Stimulated activated CD8-positive, alpha-beta memory T cell treated with anti-CD3 and anti-CD28 coated beads, Interleukin-4, amount 100 ng/mL, for 1 hour (primary cell): Measurements from ENCODE around the gene RIPOR3.
"Not testable (repeated sequence)": the region's sequence is repeated elsewhere in the genome, so short reads cannot be mapped to it uniquely, and the experiment has no call there.

ENCODE experiments used
- DNase-seq, 2 donors: peaks; one replicate each; pipeline ENCODE4 v3.0.0-alpha.2; 2020; ENCODE audit warnings: low read depth in 2 of 2, low spot score in 1 of 2

RIPOR3 gene

GRCh38 chr20:50635014-50635557 lies 56.3 kb downstream of the RIPOR3 start:
- DNase-seq = no peak

GRCh38 chr20:50634191-50634590 lies 57.2 kb downstream of the RIPOR3 start:
- DNase-seq = no peak

DNA sequence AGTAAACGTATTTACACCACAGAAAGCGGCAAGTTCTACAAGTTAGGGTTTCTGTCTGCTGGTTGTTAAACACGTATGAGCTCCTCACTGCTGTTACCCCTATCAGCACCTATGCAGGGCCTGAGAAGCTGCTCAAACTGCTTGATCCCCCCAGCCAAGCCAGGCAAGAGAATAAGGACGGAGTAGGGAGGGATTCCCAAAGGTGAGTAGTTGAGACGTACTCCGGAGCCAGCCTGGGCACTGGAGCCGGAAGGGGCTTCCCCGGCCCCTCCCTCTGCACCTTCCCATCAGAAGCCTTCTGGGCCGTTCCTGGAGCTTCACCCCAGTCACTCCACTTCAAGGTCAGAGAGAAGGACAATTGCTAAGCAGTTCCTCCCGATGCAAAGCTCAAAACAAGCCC lies 58.0 kb downstream of the RIPOR3 start:
- DNase-seq = no peak

GRCh38 chr20:50632701-50633100 lies 58.6 kb downstream of the RIPOR3 start:
- DNase-seq = no peak

GRCh38 chr20:50632236-50632635 lies 59.1 kb downstream of the RIPOR3 start:
- DNase-seq = no peak

- DNase-seq = no peak
These were observed 60.6 kb downstream of the RIPOR3 start for GRCh38 chr20:50630578-50631263.

DNA sequence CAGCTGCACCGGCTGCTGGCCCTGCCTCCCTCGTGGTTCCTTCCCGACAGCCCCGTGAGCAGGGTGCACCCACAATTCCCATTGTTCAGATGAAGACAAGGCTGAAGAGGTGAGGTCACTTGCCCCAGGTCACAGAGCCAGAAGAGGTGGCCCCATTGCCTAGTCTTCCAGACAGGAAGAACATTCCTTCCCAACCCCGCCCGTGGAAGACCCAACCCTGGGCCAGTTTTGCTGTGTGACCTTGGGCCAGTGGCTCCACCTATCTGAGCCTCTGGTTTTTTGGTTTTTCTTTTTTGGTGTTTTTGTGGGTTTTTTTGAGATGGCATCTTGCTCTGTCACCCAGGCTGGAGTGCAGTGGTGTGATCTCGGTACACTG lies 61.7 kb downstream of the RIPOR3 start:
- DNase-seq = no peak

DNA sequence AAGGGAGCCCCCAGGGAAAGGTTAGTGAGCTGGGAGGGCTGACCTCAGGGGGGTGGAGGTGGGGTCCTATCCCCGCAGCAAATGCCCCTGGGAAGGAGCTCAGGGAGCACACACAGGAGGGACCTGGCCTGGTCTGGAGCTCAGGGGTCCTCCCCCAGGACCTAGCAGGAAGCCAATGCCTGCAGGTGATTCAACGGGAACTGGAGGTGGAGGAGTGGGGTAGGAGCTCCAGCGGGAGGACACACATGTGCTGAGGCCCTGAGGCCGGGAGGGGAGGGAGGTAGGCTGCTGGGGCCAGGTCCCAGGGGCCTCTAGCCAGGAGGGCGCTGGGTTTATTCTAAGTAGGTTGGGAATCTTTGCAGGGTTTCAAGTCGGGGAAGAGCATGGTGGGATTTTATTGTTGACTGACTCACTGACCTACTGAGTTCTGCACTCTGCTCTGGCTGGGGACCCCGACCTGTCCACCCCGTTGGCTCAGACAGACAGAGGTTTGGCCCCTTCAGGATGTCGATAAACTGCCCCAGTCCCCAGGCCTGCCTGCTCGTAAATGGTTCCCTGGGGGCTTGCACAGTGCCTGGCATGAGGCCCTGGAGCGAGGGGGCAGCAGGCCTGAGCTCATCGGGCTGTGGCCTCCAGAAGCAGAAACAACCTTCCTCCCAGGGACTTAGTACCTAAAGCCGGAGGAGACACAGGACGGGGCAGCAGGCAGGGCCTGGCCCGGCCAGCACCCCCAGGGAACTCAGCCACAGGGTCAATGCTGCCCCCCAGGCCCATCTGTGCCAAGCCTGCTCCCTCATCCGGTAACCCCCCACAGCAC lies 62.3 kb downstream of the RIPOR3 start:
- DNase-seq = no peak

DNA sequence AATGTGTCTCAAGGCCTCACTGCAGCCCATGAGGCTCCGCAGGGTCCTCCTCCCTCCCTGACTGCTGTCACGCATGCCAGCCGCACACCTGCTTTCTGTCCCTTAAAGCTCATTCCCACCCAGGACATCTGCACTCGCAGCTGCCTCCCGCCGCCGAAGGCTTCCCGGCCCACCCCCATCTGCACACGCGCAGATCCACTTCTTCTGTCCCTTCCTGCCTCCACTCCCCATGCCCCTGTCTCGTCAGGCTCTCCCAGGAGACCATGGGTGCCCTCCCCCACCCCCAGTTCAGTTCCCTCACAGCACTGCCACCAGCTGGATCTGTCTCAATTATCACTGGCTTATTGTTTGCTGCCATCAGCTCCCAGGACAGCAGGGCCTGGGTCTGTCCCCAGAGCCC lies 63.0 kb downstream of the RIPOR3 start:
- no peak for DNase-seq

DNA sequence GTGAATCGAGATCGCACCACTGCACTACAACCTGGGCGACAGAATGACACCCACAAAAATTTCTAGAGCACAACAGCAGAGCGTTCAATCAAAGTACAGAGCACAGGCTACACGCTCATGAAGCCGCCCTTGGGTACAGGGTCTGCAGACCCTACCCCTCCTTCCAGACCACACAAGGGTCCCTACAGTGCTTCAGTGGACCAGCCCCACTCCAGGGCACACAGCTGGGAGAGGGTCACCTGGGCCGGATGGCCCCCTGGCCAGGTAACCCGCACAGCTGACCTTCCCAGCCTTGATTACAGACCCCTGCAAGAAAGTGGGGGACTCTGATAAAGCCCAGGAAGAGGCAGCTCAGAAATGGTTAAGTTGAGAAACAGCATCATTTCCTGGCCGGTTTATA lies 63.6 kb downstream of the RIPOR3 start:
- DNase-seq = no peak

DNA sequence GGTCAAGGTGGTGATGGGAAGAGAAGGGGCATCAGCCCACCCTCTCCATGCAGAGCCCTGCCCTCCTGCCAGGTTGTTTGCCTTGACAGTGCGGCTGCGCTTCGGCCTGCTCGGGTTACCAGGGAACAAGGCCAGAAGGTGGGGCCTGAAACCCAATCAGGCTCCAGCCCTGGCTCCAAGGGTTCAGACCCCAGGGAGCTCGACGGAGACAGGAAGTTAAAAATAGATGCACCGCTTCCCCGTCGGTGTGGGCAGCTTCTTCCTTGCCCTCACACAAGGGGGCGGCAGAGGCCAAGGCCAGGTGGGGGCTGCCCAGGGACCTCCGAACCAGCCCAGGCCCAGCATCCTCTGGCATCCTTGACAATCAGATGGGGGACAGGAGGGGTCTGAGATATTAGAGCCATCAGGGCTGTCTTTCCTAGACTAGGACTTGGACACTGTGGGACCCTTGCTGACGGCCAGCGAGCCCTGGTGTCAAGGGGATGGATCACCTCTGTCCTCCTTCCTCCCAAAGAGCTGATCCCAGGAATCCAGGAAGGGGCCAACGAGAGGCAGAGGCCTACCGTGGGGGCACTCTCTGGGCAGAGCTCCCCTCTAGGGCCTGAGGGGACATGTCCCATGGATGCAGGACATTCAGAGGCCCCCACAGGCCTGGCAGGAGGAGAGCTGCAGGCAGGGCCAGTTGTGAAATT lies 65.2 kb downstream of the RIPOR3 start:
- DNase-seq = no peak

GRCh38 chr20:50624351-50625016 lies 66.9 kb downstream of the RIPOR3 start:
- DNase-seq = no peak

- no peak for DNase-seq
These were observed 70.2 kb downstream of the RIPOR3 start for GRCh38 chr20:50621068-50621665.

DNA sequence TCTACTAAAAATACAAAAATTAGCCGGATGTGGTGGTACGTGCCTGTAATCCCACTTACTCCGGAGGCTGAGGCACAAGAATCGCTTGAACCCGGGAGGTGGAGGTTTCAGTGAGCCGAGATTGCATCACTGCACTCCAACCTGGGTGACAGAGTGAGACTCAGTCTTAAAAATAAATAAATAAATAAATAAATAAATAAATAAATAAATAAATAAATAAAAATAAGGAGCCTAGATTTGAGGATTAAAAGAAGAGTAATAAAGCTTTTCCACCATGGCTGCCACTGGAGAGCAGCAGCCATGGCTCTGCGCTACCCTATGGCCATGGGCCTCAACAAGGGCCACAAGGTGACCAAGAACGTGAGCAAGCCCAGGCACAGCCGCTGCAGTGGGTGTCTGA lies 70.9 kb downstream of the RIPOR3 start:
- not testable (repeated sequence) for DNase-seq

- no peak for DNase-seq
These were observed 72.8 kb downstream of the RIPOR3 start for GRCh38 chr20:50618537-50618936.

- no peak for DNase-seq
These were observed 74.3 kb downstream of the RIPOR3 start for GRCh38 chr20:50617022-50617421.

DNA sequence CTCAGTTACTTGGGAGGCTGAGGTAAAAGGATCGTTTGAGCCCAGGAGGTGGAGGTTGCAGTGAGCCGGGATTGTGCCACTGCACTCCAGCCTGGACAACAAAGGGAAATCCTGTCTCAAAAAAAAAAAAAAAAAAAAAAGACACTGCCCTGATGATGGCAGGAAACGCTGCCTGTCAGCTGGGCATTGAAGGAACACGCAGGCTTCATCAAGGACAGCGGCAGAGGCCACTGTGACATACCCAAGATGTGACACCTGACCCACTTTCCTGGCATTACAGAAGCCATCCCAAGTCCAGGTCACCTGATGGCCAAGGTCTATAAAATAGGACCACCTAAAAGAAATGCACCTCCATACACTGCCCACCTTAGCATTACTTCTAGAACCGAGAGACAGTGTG lies 75.9 kb downstream of the RIPOR3 start:
- DNase-seq = no peak

DNA sequence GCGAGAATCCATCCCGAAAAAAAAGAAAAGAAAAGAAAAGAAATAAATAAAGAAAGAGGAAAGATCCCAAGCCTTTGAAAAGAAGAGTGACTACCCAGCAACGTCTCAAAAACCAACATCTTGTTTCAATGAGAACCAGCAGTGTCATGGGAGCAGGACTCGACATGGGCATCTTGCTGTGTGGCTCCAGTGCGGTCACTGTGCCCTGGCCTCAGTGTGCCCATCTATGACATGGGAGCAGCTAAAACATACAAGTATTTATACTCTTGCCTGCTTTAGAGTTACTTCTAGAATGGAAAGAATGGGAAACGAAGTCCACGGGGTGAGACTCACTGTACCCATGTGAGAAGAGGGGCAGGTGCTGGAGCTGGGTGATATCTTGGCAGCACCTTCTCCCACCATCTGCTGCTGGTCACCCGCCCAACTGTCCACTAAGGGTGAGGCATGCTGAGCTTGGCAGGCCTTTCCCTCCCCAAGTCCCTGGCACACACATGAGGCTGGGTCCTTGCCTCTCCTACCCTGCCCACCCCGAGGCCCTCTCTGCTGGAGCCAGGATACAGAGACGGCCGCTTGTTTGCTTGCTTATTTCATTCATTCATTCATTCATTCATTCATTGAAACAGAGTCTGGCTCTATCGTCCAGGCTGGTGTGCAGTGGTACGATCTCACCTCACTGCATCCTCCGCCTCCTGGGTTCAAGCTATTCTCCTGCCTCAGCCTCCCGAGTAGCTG lies 77.7 kb downstream of the RIPOR3 start:
- no peak for DNase-seq

- DNase-seq = no peak
These were observed 80.1 kb downstream of the RIPOR3 start for GRCh38 chr20:50611128-50611810.
